AG09319 (cell line): ENCODE data around the gene PRKD2.
A peak's percentile ranks its signal among the peaks of the same experiment; 100 is the strongest.

Source experiments
- DNase-seq: peaks from one replicate; pipeline ENCODE4 v3.0.0-alpha.2; 2010; ENCODE audit warnings: low read depth; ENCODE audit errors: extremely low read depth
- CTCF ChIP-seq: IDR thresholded peaks from 2 replicates; pipeline ENCODE4 v1.5.1; 2011; ENCODE audit warnings: low read depth, mild to moderate bottlenecking, inconsistent platforms, low read length, moderate library complexity

The PRKD2 gene

GRCh38 chr19:46759206-46759605 is 42.3 kb upstream of the PRKD2 start:
- TF ChIP-seq CTCF: no peak
- no peak for DNase-seq

GRCh38 chr19:46756544-46756888 is 39.6 kb upstream of the PRKD2 start:
- no peak for DNase-seq
- no peak for TF ChIP-seq CTCF

- no peak for DNase-seq
- no peak for TF ChIP-seq CTCF
Observed at GRCh38 chr19:46755853-46756543, 39.1 kb upstream of the PRKD2 start.

- DNase-seq: no peak
- no peak for TF ChIP-seq CTCF
Observed at GRCh38 chr19:46755077-46755852, 38.4 kb upstream of the PRKD2 start.

GRCh38 chr19:46753420-46754155 is 36.7 kb upstream of the PRKD2 start:
- DNase-seq: no peak
- peak; percentile 45 for TF ChIP-seq CTCF

- no peak for DNase-seq
- TF ChIP-seq CTCF: peak; percentile 80
Observed at GRCh38 chr19:46748325-46749109, 31.6 kb upstream of the PRKD2 start.
